ENCODE data around the gene GPR143. TPM values are rescaled to one million over a fixed set of nuclear protein-coding genes. Genes with fewer than 3 reads are reported as not detected.

The GPR143 gene
- total RNA-seq, 1 donor from 2014 or later: 3.0 TPM

GRCh38 chrX:9690046-9690445 lies 75.6 kb downstream of the GPR143 start:
- H3K4me2 ChIP-seq (ENCODE audit: low read length): no peak overlapping the region
- H3K79me2 ChIP-seq (ENCODE audit: insufficient read depth, low read length): no peaks in the 10 kb centered on the region
- H3K9ac ChIP-seq (ENCODE audit: low read length): no peak overlapping the region
- no peaks in the 10 kb centered on the region for H3K27me3 Mint-ChIP-seq (ENCODE audit: low read depth, unreplicated experiment)
- H3K27ac ChIP-seq (ENCODE audit: low read depth, low read length): no peak overlapping the region
- H3K9me3 Mint-ChIP-seq (ENCODE audit: unreplicated experiment): no peaks in the 10 kb centered on the region
- no peaks in the 10 kb centered on the region for H4K20me1 ChIP-seq (ENCODE audit: insufficient read depth, low read length)
- H2AFZ ChIP-seq (ENCODE audit: low read depth, low read length): no peak overlapping the region
- no peak overlapping the region for H3K4me3 ChIP-seq (ENCODE audit: insufficient read depth, low read depth, low read length)
- no peaks in the 10 kb centered on the region for H3K27me3 ChIP-seq (ENCODE audit: insufficient read depth, low read length)
- H3K4me3 Mint-ChIP-seq (ENCODE audit: unreplicated experiment): no peak overlapping the region
- no peak overlapping the region for H3K27ac Mint-ChIP-seq (ENCODE audit: unreplicated experiment)
- H3K4me1 ChIP-seq (ENCODE audit: insufficient read depth, low read length): no peaks in the 10 kb centered on the region
- H3K36me3 ChIP-seq (ENCODE audit: insufficient read depth, low read length): no peaks in the 10 kb centered on the region
- peak; percentile 37 for FAIRE-seq
- no peak for TF ChIP-seq EZH2 (IDR thresholded peaks at IDR 0.05; ENCODE audit: insufficient read depth, low read length)
- TF ChIP-seq CTCF (IDR thresholded peaks at IDR 0.05; ENCODE audit: insufficient read depth, low read depth, low read length): no peak
- H3K36me3 Mint-ChIP-seq (ENCODE audit: low read depth, unreplicated experiment): peaks cover 5% of the 10 kb centered on the region
- no peak for DNase-seq (ENCODE audit: low read depth)
- H3K4me1 Mint-ChIP-seq (ENCODE audit: low read depth, unreplicated experiment): no peaks in the 10 kb centered on the region
- no peaks in the 10 kb centered on the region for H3K9me3 ChIP-seq (ENCODE audit: insufficient read depth, low read depth, low read length)

GRCh38 chrX:9688833-9689232 lies 76.8 kb downstream of the GPR143 start:
- no peak overlapping the region for H3K4me3 ChIP-seq (ENCODE audit: insufficient read depth, low read depth, low read length)
- no peaks in the 10 kb centered on the region for H3K79me2 ChIP-seq (ENCODE audit: insufficient read depth, low read length)
- H3K27me3 ChIP-seq (ENCODE audit: insufficient read depth, low read length): no peaks in the 10 kb centered on the region
- no peak overlapping the region for H3K4me2 ChIP-seq (ENCODE audit: low read length)
- Mint-ChIP-seq H3K27ac (ENCODE audit: unreplicated experiment) (no peak overlapping the region), H3K4me3 (ENCODE audit: unreplicated experiment) (no peak overlapping the region), H3K27me3 (ENCODE audit: low read depth, unreplicated experiment) (no peaks in the 10 kb centered on the region), H3K4me1 (ENCODE audit: low read depth, unreplicated experiment) (no peaks in the 10 kb centered on the region), H3K36me3 (ENCODE audit: low read depth, unreplicated experiment) (peaks cover 5% of the 10 kb centered on the region), H3K9me3 (ENCODE audit: unreplicated experiment) (no peaks in the 10 kb centered on the region)
- H3K27ac ChIP-seq (ENCODE audit: low read depth, low read length): no peak overlapping the region
- H4K20me1 ChIP-seq (ENCODE audit: insufficient read depth, low read length): no peaks in the 10 kb centered on the region
- no peak overlapping the region for H2AFZ ChIP-seq (ENCODE audit: low read depth, low read length)
- no peaks in the 10 kb centered on the region for H3K36me3 ChIP-seq (ENCODE audit: insufficient read depth, low read length)
- no peak for TF ChIP-seq CTCF (IDR thresholded peaks at IDR 0.05; ENCODE audit: insufficient read depth, low read depth, low read length)
- no peak for TF ChIP-seq EZH2 (IDR thresholded peaks at IDR 0.05; ENCODE audit: insufficient read depth, low read length)
- no peaks in the 10 kb centered on the region for H3K9me3 ChIP-seq (ENCODE audit: insufficient read depth, low read depth, low read length)
- DNase-seq (ENCODE audit: low read depth) (no peak), FAIRE-seq (no peak)
- no peak overlapping the region for H3K9ac ChIP-seq (ENCODE audit: low read length)
- H3K4me1 ChIP-seq (ENCODE audit: insufficient read depth, low read length): no peaks in the 10 kb centered on the region

GRCh38 chrX:9687899-9688298 lies 77.7 kb downstream of the GPR143 start:
- no peak for FAIRE-seq

More at GRCh38 chrX:9687899-9688298, 77.7 kb downstream of the GPR143 start:
- DNase-seq (ENCODE audit: low read depth): no peak
- Histone ChIP-seq H3K79me2 (ENCODE audit: insufficient read depth, low read length) (no peaks in the 10 kb centered on the region), H3K27ac (ENCODE audit: low read depth, low read length) (no peak overlapping the region), H2AFZ (ENCODE audit: low read depth, low read length) (no peak overlapping the region), H3K4me2 (ENCODE audit: low read length) (no peak overlapping the region), H4K20me1 (ENCODE audit: insufficient read depth, low read length) (no peaks in the 10 kb centered on the region), H3K4me3 (ENCODE audit: insufficient read depth, low read depth, low read length) (no peak overlapping the region), H3K4me1 (ENCODE audit: insufficient read depth, low read length) (no peaks in the 10 kb centered on the region), H3K27me3 (ENCODE audit: insufficient read depth, low read length) (no peaks in the 10 kb centered on the region), H3K36me3 (ENCODE audit: insufficient read depth, low read length) (no peaks in the 10 kb centered on the region), H3K9me3 (ENCODE audit: insufficient read depth, low read depth, low read length) (no peaks in the 10 kb centered on the region), H3K9ac (ENCODE audit: low read length) (no peak overlapping the region)
- TF ChIP-seq EZH2 (IDR thresholded peaks at IDR 0.05; ENCODE audit: insufficient read depth, low read length) (no peak), CTCF (IDR thresholded peaks at IDR 0.05; ENCODE audit: insufficient read depth, low read depth, low read length) (no peak)
- Mint-ChIP-seq H3K27me3 (ENCODE audit: low read depth, unreplicated experiment) (no peaks in the 10 kb centered on the region), H3K9me3 (ENCODE audit: unreplicated experiment) (no peaks in the 10 kb centered on the region), H3K4me3 (ENCODE audit: unreplicated experiment) (no peak overlapping the region), H3K4me1 (ENCODE audit: low read depth, unreplicated experiment) (no peaks in the 10 kb centered on the region), H3K36me3 (ENCODE audit: low read depth, unreplicated experiment) (peaks cover 5% of the 10 kb centered on the region), H3K27ac (ENCODE audit: unreplicated experiment) (no peak overlapping the region)

Measured in astrocyte (in vitro differentiated cells and primary cell).